HepG2 (cell line): ENCODE results near the gene VPS11. TPM values are rescaled to one million over a fixed set of nuclear protein-coding genes. Genes with fewer than 3 reads are reported as not detected.
A peak's percentile ranks its signal among the peaks of the same experiment; 100 is the strongest.

Experiments
- HDAC1 ChIP-seq: sonication (generic); formaldehyde crosslinking; IDR thresholded peaks from 2 replicates; pipeline ENCODE4 v1.5.1; 2020; ENCODE audit warnings: mild to moderate bottlenecking, missing genetic modification reagents
- HES4 ChIP-seq: sonication (generic); formaldehyde crosslinking; IDR thresholded peaks from 2 replicates; pipeline ENCODE4 v1.9.0; 2021; ENCODE audit warnings: mild to moderate bottlenecking, missing genetic modification reagents, borderline replicate concordance
- NFE2L2 ChIP-seq: fragments of 150-350 bp; IDR thresholded peaks from 2 replicates; pipeline ENCODE4 v1.6.1; 2014; ENCODE audit warnings: low read length
- NPAS2 ChIP-seq: sonication (generic); formaldehyde crosslinking; IDR thresholded peaks from 2 replicates; pipeline ENCODE4 v1.8.0; 2022; ENCODE audit warnings: mild to moderate bottlenecking, missing genetic modification reagents, borderline replicate concordance
- PHB2 ChIP-seq: fragments of 450-650 bp; IDR thresholded peaks from 2 replicates; pipeline ENCODE4 v1.6.1; 2018; ENCODE audit not compliant: partially characterized antibody
- PRMT3 ChIP-seq: sonication (generic); formaldehyde crosslinking; IDR thresholded peaks from 2 replicates; pipeline ENCODE4 v1.8.1; 2022; ENCODE audit warnings: low read depth, mild to moderate bottlenecking, moderate library complexity, missing genetic modification reagents, borderline replicate concordance
- RNF2 ChIP-seq: fragments of 450-650 bp; conservative IDR thresholded peaks from 2 replicates; pipeline ENCODE4 v1.6.1; 2016; ENCODE audit warnings: low read depth
- SOX6 ChIP-seq, 2 experiments: fragments of 450-650 bp in 1 of 2; sonication (generic) in 1 of 2; formaldehyde crosslinking in 1 of 2; IDR thresholded peaks; 2 replicates each; pipeline versions ENCODE4 v1.4.0 to v1.6.1; 2017 to 2020; ENCODE audit warnings: antibody characterized with exemption in 1 of 2, mild to moderate bottlenecking in 1 of 2, missing genetic modification reagents in 1 of 2
- THAP11 ChIP-seq: IDR thresholded peaks from 2 replicates; pipeline ENCODE4 v1.6.1; 2016; ENCODE audit warnings: missing biosample characterization, missing genetic modification reagents
- ZFP37 ChIP-seq: sonication (generic); formaldehyde crosslinking; IDR thresholded peaks from 2 replicates; pipeline ENCODE4 v1.4.0; 2020; ENCODE audit warnings: missing genetic modification reagents, borderline replicate concordance
- ZSCAN22 ChIP-seq: sonication (generic); formaldehyde crosslinking; IDR thresholded peaks from 2 replicates; pipeline ENCODE4 v1.4.0; 2020; ENCODE audit warnings: mild to moderate bottlenecking, missing genetic modification reagents
- polyA plus RNA-seq, 8 experiments: library from polyadenylated mRNA; depleted of rRNA in 3 of 8; stranded (reverse) in 7 of 8; unstranded in 1 of 8; fragments of >200 nt; fragmentation: Illumina TruSeq in 4 of 8; extraction: Trizol in 4 of 8; gene quantifications; 2 replicates each; pipeline versions ENCODE4 v1.2.1 to v1.2.3, GENCODE V29; 2011 to 2016; ENCODE audit warnings: low read depth in 4 of 8, missing spikeins in 1 of 8, mixed read lengths in 1 of 8; ENCODE audit not compliant: insufficient read depth in 1 of 8
- total RNA-seq, 5 experiments: library from RNA; depleted of rRNA; stranded (reverse); fragments of >200 nt; fragmentation: Illumina TruSeq; extraction: Trizol; gene quantifications; 2 replicates each; pipeline ENCODE4 v1.2.3, GENCODE V29; 2016; ENCODE audit warnings: low read depth in 1 of 5
- TF ChIP-seq, protein P1 (sequence below): sonication (generic); formaldehyde crosslinking; IDR thresholded peaks from 2 replicates; pipeline ENCODE4 v1.4.0; 2020; ENCODE audit warnings: low read depth, mild to moderate bottlenecking, missing genetic modification reagents
- TF ChIP-seq, protein P2 (sequence below): sonication (generic); formaldehyde crosslinking; IDR thresholded peaks from 2 replicates; pipeline ENCODE4 v1.8.0; 2022; ENCODE audit warnings: low read depth, missing genetic modification reagents
- TF ChIP-seq, protein P3 (sequence below): sonication (generic); formaldehyde crosslinking; conservative IDR thresholded peaks from 2 replicates; pipeline ENCODE4 v1.8.1; 2023; ENCODE audit warnings: missing genetic modification reagents
- TF ChIP-seq, protein P4 (sequence below): sonication (generic); formaldehyde crosslinking; IDR thresholded peaks from 2 replicates; pipeline ENCODE4 v1.4.0; 2020; ENCODE audit warnings: missing genetic modification reagents
- TF ChIP-seq, protein P5 (sequence below): sonication (generic); formaldehyde crosslinking; IDR thresholded peaks from 2 replicates; pipeline ENCODE4 v1.9.0; 2021; ENCODE audit warnings: missing genetic modification reagents, mild to moderate bottlenecking, borderline replicate concordance
- TF ChIP-seq, protein P6 (sequence below): sonication (generic); formaldehyde crosslinking; IDR thresholded peaks from 2 replicates; pipeline ENCODE4 v1.9.0; 2021; ENCODE audit warnings: missing genetic modification reagents, borderline replicate concordance

VPS11 gene
- total and polyA plus RNA-seq, 2 of the 13 experiments (the other 11 are each of a cell fraction or from before 2014, with no cell fraction given) = 13.7 to 21.6 TPM

DNA sequence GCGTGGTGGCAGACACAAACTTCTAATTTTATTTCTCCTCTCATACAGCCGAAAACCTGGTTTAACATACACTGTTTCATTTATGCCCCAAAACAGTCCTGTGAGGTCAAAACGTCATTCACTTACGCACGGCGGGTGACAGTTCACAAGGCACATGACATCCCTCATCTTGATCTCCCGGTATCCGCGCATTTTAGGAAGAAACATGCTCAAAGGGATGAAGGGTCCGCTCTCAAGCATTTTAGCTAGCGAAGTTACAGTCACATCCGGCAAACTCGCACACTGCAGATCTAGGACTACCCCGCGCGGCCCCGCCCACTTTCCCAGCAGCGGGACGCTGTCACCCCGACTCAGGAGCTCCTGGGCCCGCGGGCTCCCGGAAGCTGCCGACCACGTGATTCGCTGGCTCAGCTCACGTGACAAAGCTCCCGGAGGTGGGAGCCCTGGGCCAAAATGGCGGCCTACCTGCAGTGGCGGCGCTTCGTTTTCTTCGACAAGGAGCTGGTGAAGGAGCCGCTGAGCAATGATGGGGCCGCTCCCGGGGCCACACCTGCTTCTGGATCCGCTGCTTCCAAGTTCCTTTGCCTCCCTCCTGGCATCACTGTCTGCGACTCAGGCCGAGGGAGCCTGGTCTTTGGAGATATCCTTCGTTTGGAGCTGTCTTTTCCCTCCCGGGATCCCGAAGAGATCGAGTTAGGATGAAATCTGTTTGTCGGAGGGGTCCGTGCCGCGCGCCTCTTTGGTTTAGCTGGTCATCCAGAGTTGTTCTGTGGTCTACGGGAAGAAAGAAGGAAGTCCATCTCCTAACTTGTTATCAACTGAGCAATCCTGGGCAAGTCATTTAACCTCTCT is at the start of gene VPS11 (continued):
- TF ChIP-seq, protein P1, sequence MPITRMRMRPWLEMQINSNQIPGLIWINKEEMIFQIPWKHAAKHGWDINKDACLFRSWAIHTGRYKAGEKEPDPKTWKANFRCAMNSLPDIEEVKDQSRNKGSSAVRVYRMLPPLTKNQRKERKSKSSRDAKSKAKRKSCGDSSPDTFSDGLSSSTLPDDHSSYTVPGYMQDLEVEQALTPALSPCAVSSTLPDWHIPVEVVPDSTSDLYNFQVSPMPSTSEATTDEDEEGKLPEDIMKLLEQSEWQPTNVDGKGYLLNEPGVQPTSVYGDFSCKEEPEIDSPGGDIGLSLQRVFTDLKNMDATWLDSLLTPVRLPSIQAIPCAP = no peak
- TF ChIP-seq, protein P2, sequence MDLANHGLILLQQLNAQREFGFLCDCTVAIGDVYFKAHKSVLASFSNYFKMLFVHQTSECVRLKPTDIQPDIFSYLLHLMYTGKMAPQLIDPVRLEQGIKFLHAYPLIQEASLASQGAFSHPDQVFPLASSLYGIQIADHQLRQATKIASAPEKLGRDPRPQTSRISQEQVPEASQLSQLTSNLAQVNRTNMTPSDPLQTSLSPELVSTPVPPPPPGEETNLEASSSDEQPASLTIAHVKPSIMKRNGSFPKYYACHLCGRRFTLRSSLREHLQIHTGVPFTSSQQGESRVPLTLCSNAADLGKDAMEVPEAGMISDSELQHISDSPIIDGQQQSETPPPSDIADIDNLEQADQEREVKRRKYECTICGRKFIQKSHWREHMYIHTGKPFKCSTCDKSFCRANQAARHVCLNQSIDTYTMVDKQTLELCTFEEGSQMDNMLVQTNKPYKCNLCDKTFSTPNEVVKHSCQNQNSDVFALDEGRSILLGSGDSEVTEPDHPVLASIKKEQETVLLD = no peak
- TF ChIP-seq PHB2 (no peak), NFE2L2 (no peak), NPAS2 (no peak), ZSCAN22 (no peak), PRMT3 (CRISPR knock-in tag) (no peak), HES4 (CRISPR knock-in tag) (no peak), HDAC1 (CRISPR knock-in tag) (peak; percentile 85), SOX6 (IDR thresholded peaks at IDR 0.05) (no peak), SOX6 (CRISPR knock-in tag; IDR thresholded peaks at IDR 0.05) (peak; percentile 39; the same call in 1 of the 2 replicates), THAP11 (CRISPR knock-in tag) (peak; percentile 90), ZFP37 (CRISPR knock-in tag) (no peak), RNF2 (no peak)
- TF ChIP-seq, protein P3, sequence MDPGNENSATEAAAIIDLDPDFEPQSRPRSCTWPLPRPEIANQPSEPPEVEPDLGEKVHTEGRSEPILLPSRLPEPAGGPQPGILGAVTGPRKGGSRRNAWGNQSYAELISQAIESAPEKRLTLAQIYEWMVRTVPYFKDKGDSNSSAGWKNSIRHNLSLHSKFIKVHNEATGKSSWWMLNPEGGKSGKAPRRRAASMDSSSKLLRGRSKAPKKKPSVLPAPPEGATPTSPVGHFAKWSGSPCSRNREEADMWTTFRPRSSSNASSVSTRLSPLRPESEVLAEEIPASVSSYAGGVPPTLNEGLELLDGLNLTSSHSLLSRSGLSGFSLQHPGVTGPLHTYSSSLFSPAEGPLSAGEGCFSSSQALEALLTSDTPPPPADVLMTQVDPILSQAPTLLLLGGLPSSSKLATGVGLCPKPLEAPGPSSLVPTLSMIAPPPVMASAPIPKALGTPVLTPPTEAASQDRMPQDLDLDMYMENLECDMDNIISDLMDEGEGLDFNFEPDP (CRISPR knock-in tag) = no peak
- TF ChIP-seq, protein P4, sequence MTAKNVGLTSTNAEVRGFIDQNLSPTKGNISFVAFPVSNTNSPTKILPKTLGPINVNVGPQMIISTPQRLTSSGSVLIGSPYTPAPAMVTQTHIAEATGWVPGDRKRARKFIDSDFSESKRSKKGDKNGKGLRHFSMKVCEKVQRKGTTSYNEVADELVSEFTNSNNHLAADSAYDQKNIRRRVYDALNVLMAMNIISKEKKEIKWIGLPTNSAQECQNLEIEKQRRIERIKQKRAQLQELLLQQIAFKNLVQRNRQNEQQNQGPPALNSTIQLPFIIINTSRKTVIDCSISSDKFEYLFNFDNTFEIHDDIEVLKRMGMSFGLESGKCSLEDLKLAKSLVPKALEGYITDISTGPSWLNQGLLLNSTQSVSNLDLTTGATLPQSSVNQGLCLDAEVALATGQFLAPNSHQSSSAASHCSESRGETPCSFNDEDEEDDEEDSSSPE (CRISPR knock-in tag) = peak; percentile 79
- TF ChIP-seq, protein P5, sequence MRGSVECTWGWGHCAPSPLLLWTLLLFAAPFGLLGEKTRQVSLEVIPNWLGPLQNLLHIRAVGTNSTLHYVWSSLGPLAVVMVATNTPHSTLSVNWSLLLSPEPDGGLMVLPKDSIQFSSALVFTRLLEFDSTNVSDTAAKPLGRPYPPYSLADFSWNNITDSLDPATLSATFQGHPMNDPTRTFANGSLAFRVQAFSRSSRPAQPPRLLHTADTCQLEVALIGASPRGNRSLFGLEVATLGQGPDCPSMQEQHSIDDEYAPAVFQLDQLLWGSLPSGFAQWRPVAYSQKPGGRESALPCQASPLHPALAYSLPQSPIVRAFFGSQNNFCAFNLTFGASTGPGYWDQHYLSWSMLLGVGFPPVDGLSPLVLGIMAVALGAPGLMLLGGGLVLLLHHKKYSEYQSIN = no peak
- TF ChIP-seq, protein P6, sequence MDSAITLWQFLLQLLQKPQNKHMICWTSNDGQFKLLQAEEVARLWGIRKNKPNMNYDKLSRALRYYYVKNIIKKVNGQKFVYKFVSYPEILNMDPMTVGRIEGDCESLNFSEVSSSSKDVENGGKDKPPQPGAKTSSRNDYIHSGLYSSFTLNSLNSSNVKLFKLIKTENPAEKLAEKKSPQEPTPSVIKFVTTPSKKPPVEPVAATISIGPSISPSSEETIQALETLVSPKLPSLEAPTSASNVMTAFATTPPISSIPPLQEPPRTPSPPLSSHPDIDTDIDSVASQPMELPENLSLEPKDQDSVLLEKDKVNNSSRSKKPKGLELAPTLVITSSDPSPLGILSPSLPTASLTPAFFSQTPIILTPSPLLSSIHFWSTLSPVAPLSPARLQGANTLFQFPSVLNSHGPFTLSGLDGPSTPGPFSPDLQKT (CRISPR knock-in tag) = no peak
